Endometrium (tissue), 2 donors: ENCODE results near the gene NISCH.

Experiments
- FAIRE-seq: peaks from 2 replicates; lab custom pipeline; 2012; peaks lifted over from hg19 to GRCh38; lab: Jason Lieb, UNC
- donor health status: control.
- donor health status: control.

Gene NISCH

DNA sequence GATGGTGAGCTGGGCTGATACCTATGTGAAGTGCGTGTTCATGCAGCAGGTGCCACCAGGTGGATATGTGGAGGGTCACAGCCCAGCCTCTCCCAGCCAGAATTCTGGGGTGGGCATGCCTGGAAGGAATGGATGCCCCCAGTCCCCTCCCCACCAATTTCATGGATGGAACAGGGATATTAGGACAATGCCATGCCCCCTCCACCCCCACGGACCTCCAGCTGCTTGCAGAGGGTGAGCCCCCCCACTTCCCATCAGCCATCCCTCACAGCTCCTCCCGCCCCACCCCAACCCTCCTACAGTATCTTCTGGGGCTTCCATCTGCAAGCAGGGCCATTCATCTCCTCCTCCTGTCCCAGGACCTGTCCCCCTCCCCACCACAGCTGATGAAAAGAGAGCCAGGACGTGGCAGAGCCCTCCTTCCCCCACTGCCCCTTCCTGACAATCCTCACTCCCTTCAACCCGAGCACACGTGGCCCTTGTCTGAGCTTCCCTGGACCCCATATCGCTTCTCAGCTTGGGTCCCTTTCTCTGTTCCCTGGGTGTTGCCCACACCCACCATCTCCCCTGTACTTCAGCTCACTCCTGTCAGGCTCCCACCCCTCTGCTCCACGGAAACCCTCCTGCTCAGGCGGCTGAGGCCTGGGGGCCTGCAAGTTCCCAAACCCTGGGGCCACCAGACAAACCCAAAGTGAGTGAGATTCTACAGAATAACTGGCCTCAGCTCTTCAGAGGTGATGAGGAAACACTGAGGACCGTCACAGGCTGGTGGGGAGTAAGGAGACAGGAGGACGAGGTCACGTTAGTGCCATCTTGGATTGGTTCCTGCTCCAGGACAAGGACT, 7.7 kb upstream of the NISCH start:
- FAIRE-seq: no peak

GRCh38 chr3:52450489-52451236, 4.7 kb upstream of the NISCH start:
- FAIRE-seq: no peak

- FAIRE-seq: no peak
These were observed 3.9 kb upstream of the NISCH start for GRCh38 chr3:52451237-52452083.

GRCh38 chr3:52452126-52452525, 3.3 kb upstream of the NISCH start:
- no peak for FAIRE-seq

GRCh38 chr3:52452570-52453221, 2.7 kb upstream of the NISCH start:
- no peak for FAIRE-seq

DNA sequence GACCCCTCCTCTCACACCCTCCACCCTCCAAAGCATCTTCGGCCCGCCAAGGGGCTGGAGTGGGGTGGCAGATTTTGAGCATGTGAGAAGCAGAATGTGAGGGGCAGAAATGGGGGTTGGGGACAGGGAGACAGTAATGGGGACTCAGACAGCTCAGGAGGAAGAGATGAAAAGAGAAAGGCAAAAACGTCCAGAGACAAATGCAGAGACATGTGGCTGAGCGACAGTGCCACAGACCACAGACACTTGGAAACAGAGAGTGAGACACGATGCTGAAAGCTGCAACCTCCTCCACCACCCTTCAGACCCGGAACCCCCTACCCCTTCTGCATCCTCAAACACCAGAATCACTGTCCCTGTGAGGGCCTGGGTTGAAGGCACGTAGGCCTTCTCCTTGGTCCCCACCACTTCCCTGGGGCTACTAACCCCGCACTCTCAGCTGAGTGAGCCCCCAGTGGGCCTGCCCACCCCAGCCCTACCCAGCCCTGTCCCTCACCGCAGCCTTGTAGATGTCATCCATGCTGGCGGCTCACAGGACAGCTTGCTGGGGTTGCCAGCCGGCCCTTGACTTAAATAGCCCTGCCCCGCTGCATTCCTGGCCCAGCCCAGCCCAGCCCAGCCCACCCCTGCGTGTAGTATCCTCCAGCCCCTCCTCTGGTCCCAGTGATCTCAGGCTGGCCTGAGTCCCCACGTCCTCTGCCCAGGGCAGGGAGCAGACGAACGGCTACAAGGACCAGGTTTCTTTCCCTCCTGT, 1.7 kb upstream of the NISCH start, which contains the start of gene TNNC1:
TNNC1 (minus strand) TSS at position 546 of the 754 bp plus-strand sequence; CDS start at position 520, 26 bp downstream.
- no peak for FAIRE-seq

DNA sequence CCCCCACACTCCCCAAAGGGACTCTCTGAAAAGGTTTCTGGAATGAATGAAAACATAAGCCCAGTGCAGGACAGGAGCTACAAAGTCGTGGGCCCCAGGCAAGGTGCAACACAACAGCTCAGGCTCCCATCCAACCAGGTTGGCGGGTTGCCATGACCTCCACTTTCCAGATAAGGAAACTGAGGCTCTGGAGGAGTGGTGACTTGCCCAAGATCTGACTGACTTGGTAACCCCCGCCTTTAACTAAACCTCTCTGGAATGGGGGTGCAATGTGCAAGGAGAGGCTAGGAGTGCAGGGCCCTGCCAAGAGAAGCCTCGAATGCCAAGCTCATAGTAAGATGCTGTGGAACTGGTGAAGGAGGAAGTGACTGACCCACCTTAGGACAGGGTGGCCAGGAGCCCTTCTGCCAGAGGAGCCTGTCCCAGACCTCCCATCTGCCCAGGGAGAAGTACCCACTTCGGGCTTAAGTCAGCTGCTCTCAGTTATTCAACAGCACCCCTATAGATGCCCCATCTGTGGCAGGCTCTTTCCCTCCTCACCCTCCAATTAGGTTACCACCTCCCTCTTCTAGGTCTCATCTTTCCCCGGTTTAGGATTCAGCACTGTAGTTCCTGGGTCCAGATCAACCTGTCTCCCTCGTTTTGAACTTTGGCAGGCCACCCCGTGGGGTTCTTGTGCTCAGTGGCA, 1.0 kb upstream of the NISCH start:
- FAIRE-seq: no peak

- FAIRE-seq: no peak
These were observed 494 bp upstream of the NISCH start for GRCh38 chr3:52454938-52455282.

DNA sequence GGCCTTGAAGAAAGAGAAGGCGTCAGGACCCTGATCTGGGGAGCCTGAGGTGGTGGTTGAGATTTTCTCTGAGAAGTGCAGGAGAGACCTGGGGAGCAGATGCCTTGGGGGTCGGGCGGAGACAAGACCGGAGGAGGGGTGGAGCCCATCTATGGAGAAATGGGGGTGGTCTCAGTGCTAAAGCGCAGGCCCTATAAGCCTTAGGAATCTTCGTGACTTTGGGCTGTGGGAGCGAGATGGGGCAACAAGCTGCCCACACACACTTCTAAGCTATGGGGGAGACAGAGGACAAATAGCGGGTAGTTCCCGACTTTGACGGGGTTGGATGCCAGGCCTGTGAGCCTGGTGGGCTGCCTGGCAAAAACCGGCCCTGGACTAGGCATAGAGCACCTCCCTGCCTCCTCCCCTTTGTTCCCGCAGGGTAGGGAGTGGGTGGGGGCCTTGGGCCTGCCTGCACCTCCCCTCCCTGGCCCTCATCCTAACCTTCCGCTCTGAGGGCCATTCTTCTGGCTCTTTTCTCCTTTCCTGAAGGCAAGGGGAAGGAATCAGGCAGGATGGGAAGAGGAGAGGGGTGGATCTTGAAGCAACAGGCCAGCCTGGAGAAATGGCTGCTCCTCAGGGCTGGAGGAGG, 880 bp downstream of the NISCH start:
- FAIRE-seq: no peak

GRCh38 chr3:52456800-52457183, 1.4 kb downstream of the NISCH start:
- FAIRE-seq: no peak

DNA sequence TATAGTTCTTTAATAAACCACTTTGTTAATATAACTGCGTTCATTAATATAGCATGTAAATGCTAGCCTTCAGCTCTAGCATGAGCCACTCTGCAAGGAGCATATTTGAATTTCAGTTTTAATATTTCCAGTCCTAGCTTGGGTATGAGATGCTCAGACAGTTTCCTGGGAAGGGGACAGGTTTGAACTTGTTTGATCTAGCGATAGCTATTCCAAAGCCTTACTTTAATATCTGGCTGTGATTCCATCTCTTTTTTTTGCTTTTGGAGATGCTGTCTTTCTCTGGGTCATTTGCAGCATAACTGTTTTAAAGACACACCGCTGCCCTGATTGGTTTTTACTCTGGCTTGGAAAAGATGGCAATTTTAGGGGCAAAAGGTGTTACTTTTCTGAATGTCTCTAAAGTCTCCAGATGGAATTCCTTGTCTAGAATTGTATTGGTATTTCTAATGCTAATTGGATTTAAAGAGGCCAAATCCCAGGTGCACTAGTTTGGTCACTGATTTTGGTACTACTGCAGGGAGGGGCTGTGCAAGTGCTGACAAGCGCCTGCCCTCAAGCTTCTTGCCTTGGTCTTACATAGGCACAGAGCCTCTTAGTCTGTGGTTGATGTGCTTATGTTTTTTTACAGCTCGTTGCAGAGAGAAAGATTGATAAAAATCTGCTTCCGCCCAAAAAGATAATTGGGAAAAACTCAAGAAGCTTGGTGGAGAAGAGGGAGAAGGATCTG, 2.8 kb downstream of the NISCH start:
- no peak for FAIRE-seq

DNA sequence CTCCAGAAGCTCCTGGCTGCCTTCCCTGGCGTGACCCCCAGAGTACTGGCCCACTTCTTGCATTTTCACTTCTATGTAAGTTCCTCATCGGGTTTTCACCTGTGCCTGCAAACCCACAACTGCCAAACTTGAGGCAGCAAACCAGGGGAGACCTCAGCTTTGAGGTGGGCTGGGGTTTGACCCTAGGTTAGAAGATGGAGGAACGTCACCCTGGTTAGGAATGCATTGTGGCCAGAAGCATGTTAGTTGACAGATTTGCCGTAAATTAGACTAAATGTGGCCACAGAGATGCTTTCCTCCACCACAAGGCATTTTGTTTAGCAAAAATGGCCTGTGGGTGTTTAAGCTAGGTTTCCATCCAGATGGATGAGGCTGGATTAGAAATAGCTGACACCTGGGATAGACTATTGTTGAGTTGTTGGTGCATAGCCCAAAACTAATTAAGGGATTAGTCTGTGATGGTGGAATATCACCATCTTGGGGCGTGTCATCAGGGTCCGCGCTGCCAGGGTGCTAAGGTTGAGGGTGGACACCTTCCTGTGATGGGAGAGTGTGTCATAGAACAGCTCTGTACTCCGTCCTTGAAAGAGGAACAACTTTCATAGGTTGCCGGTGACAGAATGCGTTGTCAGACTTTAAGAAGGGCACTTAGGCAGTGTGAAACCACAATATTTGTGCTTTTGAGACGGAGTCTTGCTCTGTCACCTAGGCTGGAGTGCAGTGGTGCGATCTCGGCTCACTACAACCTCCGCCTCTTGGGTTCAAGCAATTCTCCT, 3.6 kb downstream of the NISCH start:
- FAIRE-seq: no peak

DNA sequence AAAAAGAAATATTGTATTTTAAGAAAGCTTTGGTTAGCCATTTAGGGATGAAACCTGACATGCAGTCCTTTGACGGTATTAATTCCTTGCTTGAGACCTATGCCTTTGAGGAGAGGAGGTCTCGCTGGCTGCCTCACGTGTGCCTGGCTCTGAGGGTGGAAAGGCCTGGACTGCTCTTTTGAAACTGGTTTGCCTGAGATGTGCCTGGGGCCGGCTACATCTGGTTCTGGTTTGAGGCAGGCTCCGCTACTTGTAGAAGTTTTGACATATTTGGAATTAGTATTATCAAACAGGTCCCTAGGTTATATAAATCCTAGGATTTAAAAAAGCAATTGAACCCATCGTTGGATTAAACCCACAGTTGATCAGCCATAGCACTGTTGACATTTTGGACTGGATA, 6.5 kb downstream of the NISCH start:
- no peak for FAIRE-seq

- no peak for FAIRE-seq
These were observed 8.0 kb downstream of the NISCH start for GRCh38 chr3:52463416-52463815.

DNA sequence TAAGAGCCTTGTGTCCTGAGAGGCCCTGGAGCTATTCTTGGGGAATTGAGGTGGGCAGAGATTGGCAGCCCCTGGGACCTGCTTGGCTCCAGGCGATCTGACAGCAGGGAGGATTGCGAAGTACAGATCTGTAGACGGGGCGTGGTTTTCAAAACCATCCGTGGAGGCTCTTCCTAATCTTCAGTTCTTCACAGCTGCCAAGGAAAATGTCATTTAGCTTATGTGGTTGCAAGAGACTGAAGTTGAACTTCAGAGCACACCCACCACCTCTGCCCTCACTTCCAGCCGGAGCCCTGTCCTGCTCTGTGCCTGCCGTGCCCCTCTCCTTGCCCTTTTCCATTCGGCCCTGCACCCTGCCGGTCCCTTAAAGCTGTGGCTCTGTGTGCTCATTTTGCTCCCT, 12.9 kb downstream of the NISCH start:
- no peak for FAIRE-seq

GRCh38 chr3:52469001-52469400, 13.6 kb downstream of the NISCH start:
- FAIRE-seq: no peak

- FAIRE-seq: no peak
These were observed 15.5 kb downstream of the NISCH start for GRCh38 chr3:52470920-52471319.

DNA sequence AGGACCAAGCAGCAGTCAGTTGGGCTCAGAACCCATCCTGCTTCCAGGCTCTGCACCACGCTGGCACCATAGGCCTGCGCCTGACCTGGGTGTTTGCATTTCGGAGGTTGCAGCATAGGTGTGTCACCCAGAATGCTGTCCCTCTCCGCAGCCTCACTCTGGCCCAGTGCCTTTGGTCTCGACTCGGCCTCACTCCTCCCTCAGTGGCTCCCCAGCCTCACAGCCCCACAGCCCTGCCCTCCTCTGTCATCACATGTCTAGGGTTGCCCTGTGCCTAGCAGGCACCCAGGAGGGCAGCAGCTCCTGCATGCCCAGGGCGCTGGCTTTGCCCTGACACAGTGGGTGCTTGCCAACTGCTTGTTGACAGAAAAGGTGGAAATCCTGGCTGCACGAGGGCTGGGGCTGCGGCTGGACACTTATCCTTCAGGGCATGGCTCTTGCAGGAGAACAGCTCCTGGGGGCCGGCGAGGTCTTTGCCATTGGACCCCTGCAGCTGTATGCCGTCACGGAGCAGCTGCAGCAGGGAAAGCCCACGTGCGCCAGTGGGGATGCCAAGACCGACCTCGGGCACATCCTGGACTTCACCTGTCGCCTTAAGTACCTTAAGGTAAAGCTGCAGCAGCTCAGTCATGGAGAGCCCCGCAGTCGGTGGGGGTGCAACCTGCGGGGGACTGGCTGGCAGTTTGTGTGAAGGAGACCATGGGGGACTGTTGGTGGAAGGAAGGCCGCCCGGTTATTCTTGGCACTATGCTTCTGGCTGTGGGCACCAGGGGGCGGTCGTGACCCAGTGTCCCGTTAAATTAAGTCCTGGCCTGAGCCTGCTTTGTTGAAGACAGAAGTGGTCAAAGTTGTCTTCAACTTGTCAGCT, 16.2 kb downstream of the NISCH start:
- FAIRE-seq: no peak
